Epithelial cell of proximal tubule (primary cell): Measurements from ENCODE around the gene FETUB. TPM values are rescaled to one million over a fixed set of nuclear protein-coding genes. Genes with fewer than 3 reads are reported as not detected.

Experiments
- DNase-seq: peaks from one replicate; pipeline ENCODE4 v3.0.0-alpha.2; 2011; ENCODE audit warnings: low read depth
- H3K4me3 ChIP-seq: 2 replicates; pipeline ENCODE4 v1.5.1; 2011; ENCODE audit warnings: low read depth, mild to moderate bottlenecking, low read length
- total RNA-seq: library from RNA; depleted of rRNA; stranded (reverse); fragments of >200 nt; gene quantifications from 2 replicates; pipeline ENCODE4 v1.2.3, GENCODE V29; 2015
- TF ChIP-seq, protein P1 (sequence below): conservative IDR thresholded peaks from 2 replicates; pipeline ENCODE4 v1.5.1; 2012; ENCODE audit warnings: low read depth, mild to moderate bottlenecking, low read length

The FETUB gene
- total RNA-seq, 1 donor from 2014 or later = not detected

DNA sequence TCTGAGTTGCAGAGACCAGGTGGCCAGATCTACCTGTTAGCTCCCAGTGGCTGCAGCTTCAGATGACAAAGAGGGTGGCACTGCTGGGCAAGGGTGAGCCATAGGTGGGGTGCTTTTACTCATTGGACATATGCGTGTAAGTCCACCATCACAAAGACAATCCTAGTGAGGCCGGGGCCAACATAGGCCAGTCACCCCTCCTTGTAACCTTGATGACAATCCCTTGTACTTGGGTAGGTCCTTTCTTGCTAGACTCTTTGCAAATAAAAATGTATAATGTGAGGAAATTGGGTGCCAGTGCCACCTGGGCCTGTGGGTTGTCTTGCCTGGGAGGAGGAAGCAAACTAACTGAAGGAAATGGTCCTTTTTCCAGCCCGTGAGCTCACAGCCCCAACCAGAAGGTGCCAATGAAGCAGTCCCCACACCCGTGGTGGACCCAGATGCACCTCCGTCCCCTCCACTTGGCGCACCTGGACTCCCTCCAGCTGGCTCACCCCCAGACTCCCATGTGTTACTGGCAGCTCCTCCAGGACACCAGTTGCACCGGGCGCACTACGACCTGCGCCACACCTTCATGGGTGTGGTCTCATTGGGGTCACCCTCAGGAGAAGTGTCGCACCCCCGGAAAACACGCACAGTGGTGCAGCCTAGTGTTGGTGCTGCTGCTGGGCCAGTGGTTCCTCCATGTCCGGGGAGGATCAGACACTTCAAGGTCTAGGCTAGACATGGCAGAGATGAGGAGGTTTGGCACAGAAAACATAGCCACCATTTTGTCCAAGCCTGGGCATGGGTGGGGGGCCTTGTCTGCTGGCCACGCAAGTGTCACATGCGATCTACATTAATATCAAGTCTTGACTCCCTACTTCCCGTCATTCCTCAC is 19.7 kb upstream of the FETUB start:
- no peak for DNase-seq
- TF ChIP-seq, protein P1, sequence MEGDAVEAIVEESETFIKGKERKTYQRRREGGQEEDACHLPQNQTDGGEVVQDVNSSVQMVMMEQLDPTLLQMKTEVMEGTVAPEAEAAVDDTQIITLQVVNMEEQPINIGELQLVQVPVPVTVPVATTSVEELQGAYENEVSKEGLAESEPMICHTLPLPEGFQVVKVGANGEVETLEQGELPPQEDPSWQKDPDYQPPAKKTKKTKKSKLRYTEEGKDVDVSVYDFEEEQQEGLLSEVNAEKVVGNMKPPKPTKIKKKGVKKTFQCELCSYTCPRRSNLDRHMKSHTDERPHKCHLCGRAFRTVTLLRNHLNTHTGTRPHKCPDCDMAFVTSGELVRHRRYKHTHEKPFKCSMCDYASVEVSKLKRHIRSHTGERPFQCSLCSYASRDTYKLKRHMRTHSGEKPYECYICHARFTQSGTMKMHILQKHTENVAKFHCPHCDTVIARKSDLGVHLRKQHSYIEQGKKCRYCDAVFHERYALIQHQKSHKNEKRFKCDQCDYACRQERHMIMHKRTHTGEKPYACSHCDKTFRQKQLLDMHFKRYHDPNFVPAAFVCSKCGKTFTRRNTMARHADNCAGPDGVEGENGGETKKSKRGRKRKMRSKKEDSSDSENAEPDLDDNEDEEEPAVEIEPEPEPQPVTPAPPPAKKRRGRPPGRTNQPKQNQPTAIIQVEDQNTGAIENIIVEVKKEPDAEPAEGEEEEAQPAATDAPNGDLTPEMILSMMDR = no peak

GRCh38 chr3:186621894-186622650 is 18.1 kb upstream of the FETUB start:
- H3K4me3 ChIP-seq = no peak overlapping the region
- no peak for DNase-seq
- TF ChIP-seq, protein P1 = no peak

More for the DNA sequence above, 19.7 kb upstream of the FETUB start:
- no peak overlapping the region for H3K4me3 ChIP-seq

DNA sequence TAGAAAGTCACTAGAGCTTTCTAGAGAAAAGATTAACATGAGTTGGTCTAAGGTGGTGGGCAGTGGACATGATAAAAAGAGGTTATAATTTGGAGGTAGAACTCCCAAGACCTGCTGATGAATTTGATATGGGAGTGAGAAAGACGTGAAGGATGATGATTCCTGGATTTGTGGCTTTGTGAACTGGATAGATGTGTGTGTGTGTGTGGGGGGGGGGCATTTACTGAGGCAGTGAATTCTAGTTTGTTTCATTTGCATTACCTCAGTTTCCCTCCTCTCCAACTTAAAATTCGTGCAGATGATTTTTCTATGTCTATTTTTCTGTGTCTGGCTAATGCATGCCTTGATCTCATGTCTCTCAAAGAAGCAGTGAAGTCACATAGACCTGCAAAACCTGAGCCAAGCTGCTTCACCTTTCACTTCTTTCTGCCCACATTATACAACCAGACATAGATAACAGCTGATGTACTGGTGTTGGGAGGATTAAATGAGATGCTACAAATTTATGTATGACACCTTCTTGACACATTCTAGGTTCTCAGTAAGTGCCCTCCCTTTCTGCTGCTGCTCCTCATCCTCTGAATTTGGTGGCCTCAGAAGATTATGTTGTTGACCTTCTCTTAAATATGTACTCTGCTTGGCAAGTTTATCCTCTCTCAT is 17.4 kb upstream of the FETUB start:
- DNase-seq = no peak
- TF ChIP-seq, protein P1 = no peak
- H3K4me3 ChIP-seq = no peak overlapping the region

- H3K4me3 ChIP-seq = no peak overlapping the region
- no peak for DNase-seq
- TF ChIP-seq, protein P1 = no peak
Observed at GRCh38 chr3:186624598-186624997, 15.6 kb upstream of the FETUB start.

DNA sequence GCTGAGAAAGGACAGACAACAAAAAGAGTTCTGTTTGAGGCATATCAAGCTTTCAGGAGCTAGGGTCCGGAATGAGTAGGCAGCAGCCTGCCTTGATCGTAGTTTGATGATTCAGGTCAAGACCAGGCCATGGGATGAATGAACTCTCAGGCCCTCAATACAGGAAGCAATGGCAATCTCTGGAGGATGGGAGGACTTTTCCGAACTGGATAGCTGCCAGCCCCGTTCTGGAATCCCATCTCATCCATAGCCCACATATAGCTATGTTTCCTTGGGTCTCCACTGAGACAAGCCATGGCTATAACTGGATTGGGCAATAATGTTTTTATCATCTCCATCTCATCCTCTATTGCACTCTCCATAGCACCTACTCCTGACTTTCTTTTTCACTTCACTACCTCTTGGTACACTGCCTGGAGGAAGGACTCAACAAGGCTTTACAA is 14.6 kb upstream of the FETUB start:
- H3K4me3 ChIP-seq = no peak overlapping the region
- no peak for DNase-seq
- TF ChIP-seq, protein P1 = no peak

- TF ChIP-seq, protein P1 = no peak
- no peak for DNase-seq
- no peak overlapping the region for H3K4me3 ChIP-seq
Observed at GRCh38 chr3:186626254-186626847, 13.8 kb upstream of the FETUB start.
